MCF 10A (cell line): ENCODE measurements around the gene NTN1. TPM values are rescaled to one million over a fixed set of nuclear protein-coding genes. Genes with fewer than 3 reads are reported as not detected.
A peak's percentile ranks its signal among the peaks of the same experiment; 100 is the strongest.

Experiments
- Bru-seq: library from RNA; stranded (reverse); fragments of 400-500 nt; gene quantifications from one replicate; lab custom pipeline; 2021; lab: Mats Ljungman, UMichigan
- BruChase-seq, 2 experiments: library from RNA; stranded (reverse); fragments of 400-500 nt; gene quantifications; one replicate each; lab custom pipeline; 2021; lab: Mats Ljungman, UMichigan
- BruUV-seq: library from RNA; stranded (reverse); fragments of 400-500 nt; replicated peaks from 2 replicates; lab custom pipeline; 2021; lab: Mats Ljungman, UMichigan
- CTCF ChIA-PET: fragments of 300-600 bp; sonication (Branson Sonifier 250); formaldehyde crosslinking; extraction: SDS; loops from one replicate; lab custom pipeline; 2021; ENCODE audit warnings: antibody characterized with exemption, inconsistent platforms; lab: Yijun Ruan, JAX
- POLR2A ChIA-PET: fragments of 300-600, 350-650 bp; sonication (Branson Sonifier 250); formaldehyde crosslinking; extraction: SDS; loops from one replicate; lab custom pipeline; 2020; ENCODE audit warnings: antibody characterized with exemption, inconsistent platforms; lab: Yijun Ruan, JAX
- DNase-seq: peaks from one replicate; pipeline ENCODE4 v3.0.0-alpha.2; 2018; ENCODE audit not compliant: unreplicated experiment
- H3K27ac Mint-ChIP-seq: one replicate; pipeline ENCODE4 v1.8.0; 2022; ENCODE audit warnings: mild to moderate bottlenecking, low read depth, mixed read lengths; ENCODE audit not compliant: unreplicated experiment
- H3K27me3 Mint-ChIP-seq: one replicate; pipeline ENCODE4 v1.8.0; 2022; ENCODE audit warnings: mixed read lengths; ENCODE audit not compliant: insufficient read depth, unreplicated experiment
- H3K36me3 Mint-ChIP-seq: one replicate; pipeline ENCODE4 v1.8.0; 2022; ENCODE audit warnings: mild to moderate bottlenecking, moderate library complexity, mixed read lengths; ENCODE audit not compliant: insufficient read depth, unreplicated experiment
- H3K4me1 Mint-ChIP-seq: one replicate; pipeline ENCODE4 v1.8.0; 2022; ENCODE audit warnings: mixed read lengths; ENCODE audit not compliant: insufficient read depth, unreplicated experiment
- H3K4me3 Mint-ChIP-seq: one replicate; pipeline ENCODE4 v1.8.0; 2022; ENCODE audit warnings: mild to moderate bottlenecking, moderate library complexity, mixed read lengths; ENCODE audit not compliant: unreplicated experiment
- H3K9me3 Mint-ChIP-seq: one replicate; pipeline ENCODE4 v1.8.0; 2022; ENCODE audit warnings: mixed read lengths; ENCODE audit not compliant: unreplicated experiment
- CTCF ChIP-seq: fragments of 200-600 bp; IDR thresholded peaks from one replicate; pipeline ENCODE4 v1.8.0; 2022; ENCODE audit warnings: antibody characterized with exemption, mild to moderate bottlenecking; ENCODE audit not compliant: unreplicated experiment
- intact Hi-C: fragments of 100-400 bp; cut with micrococcal nuclease; formaldehyde crosslinking; loops from 2 replicates; pipeline ENCODE4 v1.14.1; 2022
- long read RNA-seq: library from polyadenylated mRNA; stranded (forward); transcript quantifications from one replicate; pipeline ENCODE4 v2.0.0, GENCODE V29; 2022
- total RNA-seq: library from RNA; stranded (reverse); gene quantifications from 2 replicates; pipeline ENCODE4 v1.2.3, GENCODE V29; 2022

The NTN1 gene
- 0.10 and 0.23 TPM in 2 replicates for total RNA-seq
- Bru-seq, nascent RNA = percentile 9 among the genes with signal in this experiment
- BruChase-seq, experiment 1, labeled RNA remaining after a 6-hour chase = percentile 3 among the genes with signal in this experiment
- BruChase-seq, experiment 2, labeled RNA remaining after a 2-hour chase = percentile 8 among the genes with signal in this experiment
- long read RNA-seq, partial matches to known transcripts = 0 of 1 reads
- long read RNA-seq, other reads (novel, unspliced or antisense) = 1 of 1 reads

- ChIA-PET CTCF (interaction anchor here (1.6 kb wide), 1 partner anchor 23 kb away, joined by 4 read pairs; no protein-coding TSS in a partner anchor), POLR2A (no interaction called here)
- intact Hi-C loops = no loop called here
- no peak within 1 kb of the TSS for H3K27ac Mint-ChIP-seq
- peak; percentile 11 for DNase-seq
- no peaks in the 10 kb centered on the region for H3K36me3 Mint-ChIP-seq
- no peaks in the 10 kb centered on the region for H3K4me1 Mint-ChIP-seq
- no peaks in the 10 kb centered on the region for H3K27me3 Mint-ChIP-seq
- BruUV-seq = no TSS peak
- no peak for TF ChIP-seq CTCF
- no peaks in the 10 kb centered on the region for H3K9me3 Mint-ChIP-seq
- peak within 1 kb of the TSS; percentile 66 for H3K4me3 Mint-ChIP-seq
These were observed at the start of gene NTN1 for GRCh38 chr17:9021158-9021991. Gene NTN1, plus strand, starts transcription at chr17:9021510. Its CDS starts 864 bp downstream, at chr17:9022374.

GRCh38 chr17:8975091-8975725, 46.1 kb upstream of the NTN1 start:
- no peak for DNase-seq
- Mint-ChIP-seq H3K36me3 (no peaks in the 10 kb centered on the region), H3K27me3 (no peaks in the 10 kb centered on the region), H3K4me1 (no peaks in the 10 kb centered on the region), H3K4me3 (no peak overlapping the region), H3K9me3 (peaks cover 18% of the 10 kb centered on the region), H3K27ac (no peak overlapping the region)
- intact Hi-C loops = no loop called here
- TF ChIP-seq CTCF = no peak
- BruUV-seq = no TSS peak
- POLR2A ChIA-PET = interaction anchor here (0.6 kb wide), 1 partner anchor 59 kb away, joined by 3 read pairs; no protein-coding TSS in a partner anchor
- CTCF ChIA-PET = interaction anchor here (1.0 kb wide), 1 partner anchor 14 kb away, joined by 4 read pairs; no protein-coding TSS in a partner anchor

GRCh38 chr17:8976638-8977037, 44.7 kb upstream of the NTN1 start:
- DNase-seq = no peak
- Mint-ChIP-seq H3K4me1 (no peaks in the 10 kb centered on the region), H3K27me3 (no peaks in the 10 kb centered on the region), H3K4me3 (no peak overlapping the region), H3K9me3 (peaks cover 8% of the 10 kb centered on the region), H3K27ac (no peak overlapping the region), H3K36me3 (no peaks in the 10 kb centered on the region)
- no peak for TF ChIP-seq CTCF
- ChIA-PET POLR2A (no interaction called here), CTCF (no interaction called here)
- BruUV-seq = no TSS peak
- intact Hi-C loops = no loop called here
